GM20431 (cell line): ENCODE measurements around the gene PRRT1B.
"Not testable (repeated sequence)": the region's sequence is repeated elsewhere in the genome, so short reads cannot be mapped to it uniquely, and the experiment has no call there.

Source experiments
- in situ Hi-C: fragments of 300-500 bp; cut with MseI, MboI; formaldehyde crosslinking; loops from one replicate; pipeline ENCODE4 v1.15.0; 2020; ENCODE audit warnings: low sequenced_read_pairs; ENCODE audit not compliant: unreplicated experiment

Gene PRRT1B

GRCh38 chr9:131546336-131547084 is 1.2 kb downstream of the PRRT1B start:
- in situ Hi-C loops = no loop called here

- in situ Hi-C loops = not testable (repeated sequence)
These were observed 3.9 kb downstream of the PRRT1B start for GRCh38 chr9:131549186-131549585.

- in situ Hi-C loops = not testable (repeated sequence)
These were observed 5.1 kb downstream of the PRRT1B start for GRCh38 chr9:131550465-131550864.

- in situ Hi-C loops = no loop called here
These were observed 6.7 kb downstream of the PRRT1B start for GRCh38 chr9:131552030-131552429.

- in situ Hi-C loops = no loop called here
These were observed 8.9 kb downstream of the PRRT1B start for GRCh38 chr9:131554087-131554842.

- in situ Hi-C loops = no loop called here
These were observed 9.6 kb downstream of the PRRT1B start for GRCh38 chr9:131554843-131555351.

- in situ Hi-C loops = no loop called here
These were observed 10.7 kb downstream of the PRRT1B start for GRCh38 chr9:131555841-131556673.

- in situ Hi-C loops = no loop called here
These were observed 12.7 kb downstream of the PRRT1B start for GRCh38 chr9:131557855-131558548.

- in situ Hi-C loops = no loop called here
These were observed 14.2 kb downstream of the PRRT1B start for GRCh38 chr9:131559421-131560000.

- in situ Hi-C loops = no loop called here
These were observed 17.0 kb downstream of the PRRT1B start for GRCh38 chr9:131562032-131562959.

- in situ Hi-C loops = no loop called here
These were observed 20.0 kb downstream of the PRRT1B start for GRCh38 chr9:131565369-131565768.

- in situ Hi-C loops = no loop called here
These were observed 20.8 kb downstream of the PRRT1B start for GRCh38 chr9:131566158-131566557.

GRCh38 chr9:131567910-131568309 is 22.6 kb downstream of the PRRT1B start:
- in situ Hi-C loops = no loop called here

- in situ Hi-C loops = no loop called here
These were observed 29.7 kb downstream of the PRRT1B start for GRCh38 chr9:131574730-131575640.

- in situ Hi-C loops = no loop called here
These were observed 30.9 kb downstream of the PRRT1B start for GRCh38 chr9:131575946-131576853.
